ENCODE data around the gene KIF20B.

The KIF20B gene

GRCh38 chr10:89744026-89744425, 42.6 kb downstream of the KIF20B start:
- Histone ChIP-seq H3K4me2 (ENCODE audit: insufficient read depth, low read length, poor library complexity, severe bottlenecking) (no peak overlapping the region), H3K27me3 (ENCODE audit: control insufficient read depth in 3 of 3, insufficient read depth in 3 of 3, low read depth in 1 of 3, low read length in 3 of 3) (no peaks in the 10 kb centered on the region), H2AFZ (ENCODE audit: low read length) (no peak overlapping the region), H3K4ac (ENCODE audit: low read length) (no peak overlapping the region), H2BK120ac (ENCODE audit: low read depth, low read length) (no peak overlapping the region), H4K91ac (ENCODE audit: low read depth, low read length, poor library complexity) (no peak overlapping the region), H2BK15ac (ENCODE audit: low read length) (no peak overlapping the region), H3K9me3 (replicated peaks in 1 of 2; ENCODE audit: control insufficient read depth in 2 of 2, insufficient read depth in 1 of 2, low read depth in 1 of 2, low read length in 2 of 2) (peaks cover 0 to 4% of the 10 kb centered on the region in 2 donors), H2AK5ac (ENCODE audit: low read depth, low read length) (no peak overlapping the region), H3K14ac (ENCODE audit: low read length) (no peak overlapping the region), H2BK5ac (ENCODE audit: low read length) (no peak overlapping the region), H2BK12ac (ENCODE audit: low read length) (no peak overlapping the region), H3K79me1 (ENCODE audit: low read depth, low read length) (no peaks in the 10 kb centered on the region), H3K27ac (replicated peaks; ENCODE audit: low read length) (no peak overlapping the region), H3K36me3 (replicated peaks in 1 of 2; ENCODE audit: control insufficient read depth in 2 of 2, insufficient read depth in 2 of 2, low read length in 2 of 2) (peaks cover 8 to 83% of the 10 kb centered on the region in 2 donors), H3K4me1 (ENCODE audit: control insufficient read depth in 2 of 2, insufficient read depth in 1 of 2, low read depth in 1 of 2, low read length in 2 of 2) (no peaks in the 10 kb centered on the region), H4K8ac (ENCODE audit: low read depth, low read length) (no peak overlapping the region), H3K4me3 (ENCODE audit: low read length in 2 of 2) (no peak overlapping the region), H3K9ac (ENCODE audit: low read depth, low read length, poor library complexity) (no peak overlapping the region), H3K18ac (ENCODE audit: low read length) (no peak overlapping the region), H3K23ac (ENCODE audit: low read depth, low read length, poor library complexity) (no peak overlapping the region)
- DNase-seq (ENCODE audit: low spot score) = no peak
- no CpG with 5 or more reads among the region's 1 CpG for WGBS, 2 donors (ENCODE audit: extremely low coverage in 2 of 2, insufficient read length in 2 of 2, insufficient replicate concordance in 1 of 2)

GRCh38 chr10:89745903-89746302, 44.5 kb downstream of the KIF20B start:
- WGBS, 2 donors (ENCODE audit: extremely low coverage in 2 of 2, insufficient read length in 2 of 2, insufficient replicate concordance in 1 of 2) = no CpG with 5 or more reads among the region's 7 CpGs
- Histone ChIP-seq H3K79me1 (ENCODE audit: low read depth, low read length) (no peaks in the 10 kb centered on the region), H3K18ac (ENCODE audit: low read length) (no peak overlapping the region), H3K23ac (ENCODE audit: low read depth, low read length, poor library complexity) (no peak overlapping the region), H2BK5ac (ENCODE audit: low read length) (no peak overlapping the region), H4K8ac (ENCODE audit: low read depth, low read length) (no peak overlapping the region), H3K4me2 (ENCODE audit: insufficient read depth, low read length, poor library complexity, severe bottlenecking) (no peak overlapping the region), H3K4me3 (ENCODE audit: low read length in 2 of 2) (no peak overlapping the region), H2AK5ac (ENCODE audit: low read depth, low read length) (no peak overlapping the region), H2AFZ (ENCODE audit: low read length) (no peak overlapping the region), H2BK120ac (ENCODE audit: low read depth, low read length) (no peak overlapping the region), H3K9me3 (replicated peaks in 1 of 2; ENCODE audit: control insufficient read depth in 2 of 2, insufficient read depth in 1 of 2, low read depth in 1 of 2, low read length in 2 of 2) (peaks cover 0 to 4% of the 10 kb centered on the region in 2 donors), H2BK12ac (ENCODE audit: low read length) (no peak overlapping the region), H3K4ac (ENCODE audit: low read length) (no peak overlapping the region), H3K9ac (ENCODE audit: low read depth, low read length, poor library complexity) (no peak overlapping the region), H2BK15ac (ENCODE audit: low read length) (no peak overlapping the region), H3K27me3 (ENCODE audit: control insufficient read depth in 3 of 3, insufficient read depth in 3 of 3, low read depth in 1 of 3, low read length in 3 of 3) (no peaks in the 10 kb centered on the region), H3K14ac (ENCODE audit: low read length) (no peak overlapping the region), H3K4me1 (ENCODE audit: control insufficient read depth in 2 of 2, insufficient read depth in 1 of 2, low read depth in 1 of 2, low read length in 2 of 2) (no peaks in the 10 kb centered on the region), H3K36me3 (replicated peaks in 1 of 2; ENCODE audit: control insufficient read depth in 2 of 2, insufficient read depth in 2 of 2, low read length in 2 of 2) (peaks cover 7 to 80% of the 10 kb centered on the region in 2 donors), H3K27ac (replicated peaks; ENCODE audit: low read length) (no peak overlapping the region), H4K91ac (ENCODE audit: low read depth, low read length, poor library complexity) (no peak overlapping the region)
- DNase-seq (ENCODE audit: low spot score) = no peak

- Histone ChIP-seq H3K36me3 (replicated peaks in 1 of 2; ENCODE audit: control insufficient read depth in 2 of 2, insufficient read depth in 2 of 2, low read length in 2 of 2) (peaks cover 7 to 82% of the 10 kb centered on the region in 2 donors), H3K4me1 (ENCODE audit: control insufficient read depth in 2 of 2, insufficient read depth in 1 of 2, low read depth in 1 of 2, low read length in 2 of 2) (no peaks in the 10 kb centered on the region), H4K91ac (ENCODE audit: low read depth, low read length, poor library complexity) (no peak overlapping the region), H3K9ac (ENCODE audit: low read depth, low read length, poor library complexity) (no peak overlapping the region), H4K8ac (ENCODE audit: low read depth, low read length) (no peak overlapping the region), H2BK15ac (ENCODE audit: low read length) (no peak overlapping the region), H3K9me3 (replicated peaks in 1 of 2; ENCODE audit: control insufficient read depth in 2 of 2, insufficient read depth in 1 of 2, low read depth in 1 of 2, low read length in 2 of 2) (peaks cover 0 to 4% of the 10 kb centered on the region in 2 donors), H3K23ac (ENCODE audit: low read depth, low read length, poor library complexity) (no peak overlapping the region), H2AK5ac (ENCODE audit: low read depth, low read length) (no peak overlapping the region), H2BK120ac (ENCODE audit: low read depth, low read length) (no peak overlapping the region), H3K4me2 (ENCODE audit: insufficient read depth, low read length, poor library complexity, severe bottlenecking) (no peak overlapping the region), H3K4ac (ENCODE audit: low read length) (no peak overlapping the region), H3K14ac (ENCODE audit: low read length) (no peak overlapping the region), H2BK12ac (ENCODE audit: low read length) (no peak overlapping the region), H3K4me3 (ENCODE audit: low read length in 2 of 2) (no peak overlapping the region), H3K27ac (replicated peaks; ENCODE audit: low read length) (no peak overlapping the region), H3K79me1 (ENCODE audit: low read depth, low read length) (no peaks in the 10 kb centered on the region), H3K27me3 (ENCODE audit: control insufficient read depth in 3 of 3, insufficient read depth in 3 of 3, low read depth in 1 of 3, low read length in 3 of 3) (no peaks in the 10 kb centered on the region), H2BK5ac (ENCODE audit: low read length) (no peak overlapping the region), H2AFZ (ENCODE audit: low read length) (no peak overlapping the region), H3K18ac (ENCODE audit: low read length) (no peak overlapping the region)
- no CpG with 5 or more reads among the region's 1 CpG for WGBS, 2 donors (ENCODE audit: extremely low coverage in 2 of 2, insufficient read length in 2 of 2, insufficient replicate concordance in 1 of 2)
- DNase-seq (ENCODE audit: low spot score) = no peak
These were observed 49.1 kb downstream of the KIF20B start for GRCh38 chr10:89750441-89750840.

GRCh38 chr10:89755374-89755773, 54.0 kb downstream of the KIF20B start:
- no peak overlapping the region for H2BK5ac ChIP-seq (ENCODE audit: low read length)
- no peak overlapping the region for H3K27ac ChIP-seq (replicated peaks; ENCODE audit: low read length)
- H2AFZ ChIP-seq (ENCODE audit: low read length) = no peak overlapping the region
- no peak overlapping the region for H2BK15ac ChIP-seq (ENCODE audit: low read length)
- no peak overlapping the region for H2AK5ac ChIP-seq (ENCODE audit: low read depth, low read length)
- no peaks in the 10 kb centered on the region for H3K27me3 ChIP-seq (ENCODE audit: control insufficient read depth in 3 of 3, insufficient read depth in 3 of 3, low read depth in 1 of 3, low read length in 3 of 3)
- peaks cover 2 to 97% of the 10 kb centered on the region in 2 donors for H3K36me3 ChIP-seq (replicated peaks in 1 of 2; ENCODE audit: control insufficient read depth in 2 of 2, insufficient read depth in 2 of 2, low read length in 2 of 2)
- H4K91ac ChIP-seq (ENCODE audit: low read depth, low read length, poor library complexity) = no peak overlapping the region
- no peak overlapping the region for H3K4me2 ChIP-seq (ENCODE audit: insufficient read depth, low read length, poor library complexity, severe bottlenecking)
- no peak overlapping the region for H3K23ac ChIP-seq (ENCODE audit: low read depth, low read length, poor library complexity)
- no CpG with 5 or more reads among the region's 2 CpGs for WGBS, 2 donors (ENCODE audit: extremely low coverage in 2 of 2, insufficient read length in 2 of 2, insufficient replicate concordance in 1 of 2)
- no peaks in the 10 kb centered on the region for H3K4me1 ChIP-seq (ENCODE audit: control insufficient read depth in 2 of 2, insufficient read depth in 1 of 2, low read depth in 1 of 2, low read length in 2 of 2)
- H3K18ac ChIP-seq (ENCODE audit: low read length) = no peak overlapping the region
- H4K8ac ChIP-seq (ENCODE audit: low read depth, low read length) = no peak overlapping the region
- H2BK120ac ChIP-seq (ENCODE audit: low read depth, low read length) = no peak overlapping the region
- no peak overlapping the region for H2BK12ac ChIP-seq (ENCODE audit: low read length)
- H3K4me3 ChIP-seq (ENCODE audit: low read length in 2 of 2) = no peak overlapping the region
- no peak overlapping the region for H3K14ac ChIP-seq (ENCODE audit: low read length)
- no peak for DNase-seq (ENCODE audit: low spot score)
- no peaks in the 10 kb centered on the region for H3K9me3 ChIP-seq (replicated peaks in 1 of 2; ENCODE audit: control insufficient read depth in 2 of 2, insufficient read depth in 1 of 2, low read depth in 1 of 2, low read length in 2 of 2)
- H3K4ac ChIP-seq (ENCODE audit: low read length) = no peak overlapping the region
- H3K9ac ChIP-seq (ENCODE audit: low read depth, low read length, poor library complexity) = no peak overlapping the region
- no peaks in the 10 kb centered on the region for H3K79me1 ChIP-seq (ENCODE audit: low read depth, low read length)

Data from neuronal stem cell (in vitro differentiated cells).